Activated gamma-delta T cell (primary cell): Measurements from ENCODE around the gene CCBE1.

Experiments
- DNase-seq: peaks from one replicate; lab custom pipeline; 2025; lab: John Stamatoyannopoulos, UW

CCBE1 gene

GRCh38 chr18:59619816-59620215 lies 77.4 kb downstream of the CCBE1 start:
- no peak for DNase-seq

- DNase-seq: no peak
Measured at GRCh38 chr18:59617468-59617932, 79.7 kb downstream of the CCBE1 start.

- no peak for DNase-seq
Measured at GRCh38 chr18:59616501-59616900, 80.7 kb downstream of the CCBE1 start.

GRCh38 chr18:59613903-59614302 lies 83.3 kb downstream of the CCBE1 start:
- no peak for DNase-seq

- no peak for DNase-seq
Measured at GRCh38 chr18:59612381-59612780, 84.8 kb downstream of the CCBE1 start.

GRCh38 chr18:59610546-59611140 lies 86.6 kb downstream of the CCBE1 start:
- DNase-seq: no peak

- DNase-seq: no peak
Measured at GRCh38 chr18:59609654-59610053, 87.6 kb downstream of the CCBE1 start.

- no peak for DNase-seq
Measured at GRCh38 chr18:59607471-59607870, 89.8 kb downstream of the CCBE1 start.

- DNase-seq: no peak
Measured at GRCh38 chr18:59607078-59607379, 90.2 kb downstream of the CCBE1 start.

GRCh38 chr18:59606193-59607077 lies 90.8 kb downstream of the CCBE1 start:
- DNase-seq: no peak

- no peak for DNase-seq
Measured at GRCh38 chr18:59605633-59606192, 91.5 kb downstream of the CCBE1 start.

GRCh38 chr18:59604877-59605276 lies 92.3 kb downstream of the CCBE1 start:
- no peak for DNase-seq

- no peak for DNase-seq
Measured at GRCh38 chr18:59597049-59597448, 100.2 kb downstream of the CCBE1 start.

- DNase-seq: no peak
Measured at GRCh38 chr18:59593291-59593717, 103.9 kb downstream of the CCBE1 start.

GRCh38 chr18:59592624-59593023 lies 104.6 kb downstream of the CCBE1 start:
- DNase-seq: no peak

GRCh38 chr18:59582395-59582794 lies 114.8 kb downstream of the CCBE1 start:
- no peak for DNase-seq

- DNase-seq: no peak
Measured at GRCh38 chr18:59579509-59579908, 117.7 kb downstream of the CCBE1 start.

- DNase-seq: no peak
Measured at GRCh38 chr18:59577386-59577655, 119.9 kb downstream of the CCBE1 start.

- no peak for DNase-seq
Measured at GRCh38 chr18:59576541-59577385, 120.5 kb downstream of the CCBE1 start.

GRCh38 chr18:59575995-59576394 lies 121.2 kb downstream of the CCBE1 start:
- DNase-seq: no peak

GRCh38 chr18:59573962-59574361 lies 123.3 kb downstream of the CCBE1 start:
- no peak for DNase-seq

- DNase-seq: no peak
Measured at GRCh38 chr18:59571902-59572301, 125.3 kb downstream of the CCBE1 start.

- DNase-seq: no peak
Measured at GRCh38 chr18:59570796-59571195, 126.4 kb downstream of the CCBE1 start.
